Activated gamma-delta T cell (primary cell): ENCODE results near the gene ZBP1.

Experiments used
- DNase-seq: peaks from one replicate; lab custom pipeline; 2025; lab: John Stamatoyannopoulos, UW
- total RNA-seq, 2 donors: gene quantifications; one replicate each; lab custom pipeline; 2026; lab: John Stamatoyannopoulos, UW

Gene ZBP1
- 12.6 to 41.7 reads per million in 2 donors for total RNA-seq

GRCh38 chr20:57620274-57620990 is at the start of gene ZBP1:
ZBP1 (minus strand) TSS chr20:57620426; CDS start chr20:57620295, 131 bp downstream.
- no peak for DNase-seq

DNA sequence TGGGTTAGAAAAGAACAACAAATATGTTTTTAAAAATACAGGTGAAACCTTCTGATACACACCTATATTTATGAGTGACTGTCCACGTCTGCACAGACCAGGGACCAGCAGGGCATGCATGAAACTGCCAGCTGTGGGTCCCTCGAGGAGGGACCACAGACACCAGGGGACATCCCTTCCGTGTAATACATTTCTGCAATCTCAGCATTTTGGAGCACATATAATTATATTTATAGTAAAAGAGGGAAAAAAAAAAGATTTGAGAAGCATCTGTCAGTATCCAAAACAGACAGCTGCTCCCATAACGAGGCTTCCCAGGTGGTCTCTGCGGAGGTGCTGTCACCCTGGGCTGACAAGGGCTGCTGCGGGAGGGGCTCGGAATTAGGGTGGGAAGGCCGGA is 49.4 kb upstream of the ZBP1 start:
- DNase-seq = no peak

- DNase-seq = no peak
Observed at GRCh38 chr20:57667924-57668782, 47.9 kb upstream of the ZBP1 start.

DNA sequence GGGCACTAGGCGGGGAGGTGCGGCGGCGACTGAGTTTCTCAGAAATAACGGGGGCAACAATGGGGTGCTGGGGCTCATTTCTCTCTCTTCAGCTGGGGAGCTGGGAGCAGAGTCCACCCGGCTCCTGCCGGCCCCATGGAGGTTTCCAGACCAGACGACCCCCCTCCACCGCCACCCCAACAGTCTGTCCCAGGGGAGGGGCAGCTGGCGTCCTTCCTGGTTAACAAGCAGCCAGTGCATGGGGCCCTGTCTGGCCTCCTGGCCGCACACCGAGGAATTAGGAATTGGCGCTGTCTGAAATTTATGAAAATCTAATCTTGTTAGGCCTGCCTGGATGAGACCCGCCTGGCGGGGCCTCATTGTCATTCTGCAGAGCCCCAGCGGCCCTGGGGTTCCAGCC is 47.2 kb upstream of the ZBP1 start:
- no peak for DNase-seq

- DNase-seq = no peak
Observed at GRCh38 chr20:57666834-57667157, 46.6 kb upstream of the ZBP1 start.

- no peak for DNase-seq
Observed at GRCh38 chr20:57666106-57666833, 46.0 kb upstream of the ZBP1 start.

GRCh38 chr20:57665589-57665971 is 45.4 kb upstream of the ZBP1 start:
- no peak for DNase-seq

GRCh38 chr20:57664924-57665588 is 44.8 kb upstream of the ZBP1 start:
- DNase-seq = no peak

DNA sequence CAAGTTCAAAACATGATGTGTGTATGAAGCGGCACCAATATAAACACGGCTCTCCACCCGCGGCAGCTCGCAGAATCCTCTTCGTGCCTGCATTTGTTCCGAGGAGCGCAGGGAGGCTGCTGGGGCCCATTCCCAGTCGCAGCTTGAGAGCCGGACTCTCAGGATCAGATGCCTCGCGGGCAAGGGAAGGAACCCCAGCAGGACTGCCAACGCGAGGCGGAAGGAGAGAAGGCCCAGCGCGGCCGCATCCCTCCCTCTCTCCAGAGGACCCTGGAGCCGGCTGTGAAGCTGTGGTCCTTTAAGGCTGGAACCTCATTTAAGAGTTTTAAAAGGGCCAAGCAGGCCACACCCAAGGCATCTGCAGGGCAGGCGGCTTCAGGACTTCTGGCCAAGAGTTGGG is 44.2 kb upstream of the ZBP1 start:
- no peak for DNase-seq

- no peak for DNase-seq
Observed at GRCh38 chr20:57663681-57664451, 43.6 kb upstream of the ZBP1 start.

GRCh38 chr20:57663241-57663640 is 43.0 kb upstream of the ZBP1 start:
- DNase-seq = no peak

DNA sequence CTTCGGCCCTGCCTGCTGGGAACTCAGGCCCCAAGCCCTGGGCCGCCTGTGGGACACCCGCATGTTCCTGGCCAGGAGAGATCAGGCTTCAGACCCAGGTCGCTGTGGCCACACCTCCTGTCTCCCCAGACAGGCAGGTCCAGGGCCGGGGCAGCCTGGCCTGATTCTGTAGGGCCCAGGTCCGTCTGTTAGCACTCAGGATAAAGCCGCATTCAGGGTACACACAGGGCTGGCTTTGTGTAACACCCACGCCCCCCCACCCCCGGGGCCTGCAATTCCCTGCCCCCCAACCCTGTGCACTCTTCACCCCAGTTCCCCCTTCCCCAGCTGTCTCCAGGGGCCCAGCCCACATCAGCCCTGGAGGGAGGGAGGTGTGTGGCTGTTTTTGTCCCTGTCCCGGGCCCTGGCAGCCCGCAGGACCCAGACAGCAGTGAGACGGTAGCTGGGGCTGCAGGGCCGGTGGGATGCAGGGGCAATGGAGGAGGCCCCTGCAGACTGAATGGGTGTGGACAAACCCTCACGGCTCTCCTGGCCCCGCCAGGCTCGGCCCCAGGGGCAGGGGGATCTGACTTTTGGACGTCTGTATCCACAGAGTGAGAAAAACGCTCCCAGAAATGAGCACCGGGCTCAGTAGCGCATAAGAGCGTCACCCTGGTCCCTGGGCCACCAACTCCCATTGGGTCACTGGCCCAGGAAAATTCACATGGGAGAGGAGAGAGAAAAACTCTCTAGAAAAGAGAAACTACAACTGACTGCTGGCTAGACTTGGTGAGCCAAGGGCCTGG is 42.4 kb upstream of the ZBP1 start:
- no peak for DNase-seq

DNA sequence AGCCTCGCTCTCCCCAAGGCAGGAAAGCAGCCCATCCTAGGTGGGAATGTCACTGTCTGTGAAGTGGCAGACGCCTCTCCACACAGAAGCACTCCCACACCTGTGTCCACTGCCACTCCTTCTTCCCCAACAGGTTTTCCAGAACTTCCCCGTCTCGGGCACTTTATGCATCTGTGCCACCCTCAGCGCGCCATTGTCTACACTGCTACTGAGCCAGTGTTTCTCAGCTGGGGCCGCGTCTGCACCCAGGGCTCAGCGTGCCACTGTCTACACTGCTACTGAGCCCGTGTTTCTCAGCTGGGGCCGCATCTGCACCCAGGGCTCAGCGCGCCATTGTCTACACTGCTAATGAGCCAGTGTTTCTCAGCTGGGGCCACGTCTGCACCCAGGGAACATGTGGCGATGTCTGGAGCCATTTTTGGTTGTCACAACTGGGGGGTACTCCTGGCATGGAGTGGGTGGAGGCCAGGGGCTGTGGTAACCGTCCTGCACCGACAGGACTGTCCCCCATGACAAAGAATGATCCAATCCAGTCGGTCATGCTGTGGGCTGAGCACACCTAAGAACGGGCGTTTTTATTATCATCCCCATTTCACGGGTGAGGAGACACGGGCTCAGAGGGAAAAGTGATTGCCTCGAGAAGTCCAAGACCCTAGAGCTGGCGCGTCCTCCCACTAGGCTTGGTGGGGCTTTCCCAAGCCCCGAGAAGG is 41.7 kb upstream of the ZBP1 start:
- DNase-seq = no peak

- no peak for DNase-seq
Observed at GRCh38 chr20:57660922-57661745, 40.9 kb upstream of the ZBP1 start.

DNA sequence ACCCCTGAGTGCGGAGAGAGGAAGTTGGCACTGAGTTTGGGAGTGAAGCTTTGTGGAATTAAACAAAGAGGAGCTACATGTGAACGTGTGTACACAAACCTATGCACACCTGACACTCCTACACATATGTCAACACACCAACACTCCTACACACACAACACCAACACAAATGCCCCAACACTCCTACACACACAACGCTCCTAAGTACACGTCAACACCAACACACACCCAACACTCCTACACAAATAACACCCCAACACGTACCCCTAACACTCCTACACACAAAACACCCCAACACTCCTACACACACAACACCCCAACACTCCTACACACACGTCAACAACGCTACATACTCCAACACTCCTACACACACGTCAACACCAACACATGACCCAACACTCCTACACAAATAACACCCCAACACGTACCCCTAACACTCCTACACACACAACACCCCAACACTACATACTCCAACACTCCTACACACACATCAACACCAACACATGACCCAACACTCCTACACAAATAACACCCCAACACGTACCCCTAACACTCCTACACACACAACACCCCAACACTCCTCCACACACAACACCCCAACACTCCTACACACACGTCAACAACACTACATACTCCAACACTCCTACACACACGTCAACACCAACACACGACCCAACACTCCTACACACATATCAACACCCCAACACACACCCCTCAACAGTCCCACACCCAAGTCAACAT is 40.1 kb upstream of the ZBP1 start:
- no peak for DNase-seq

GRCh38 chr20:57659517-57660180 is 39.4 kb upstream of the ZBP1 start:
- no peak for DNase-seq

DNA sequence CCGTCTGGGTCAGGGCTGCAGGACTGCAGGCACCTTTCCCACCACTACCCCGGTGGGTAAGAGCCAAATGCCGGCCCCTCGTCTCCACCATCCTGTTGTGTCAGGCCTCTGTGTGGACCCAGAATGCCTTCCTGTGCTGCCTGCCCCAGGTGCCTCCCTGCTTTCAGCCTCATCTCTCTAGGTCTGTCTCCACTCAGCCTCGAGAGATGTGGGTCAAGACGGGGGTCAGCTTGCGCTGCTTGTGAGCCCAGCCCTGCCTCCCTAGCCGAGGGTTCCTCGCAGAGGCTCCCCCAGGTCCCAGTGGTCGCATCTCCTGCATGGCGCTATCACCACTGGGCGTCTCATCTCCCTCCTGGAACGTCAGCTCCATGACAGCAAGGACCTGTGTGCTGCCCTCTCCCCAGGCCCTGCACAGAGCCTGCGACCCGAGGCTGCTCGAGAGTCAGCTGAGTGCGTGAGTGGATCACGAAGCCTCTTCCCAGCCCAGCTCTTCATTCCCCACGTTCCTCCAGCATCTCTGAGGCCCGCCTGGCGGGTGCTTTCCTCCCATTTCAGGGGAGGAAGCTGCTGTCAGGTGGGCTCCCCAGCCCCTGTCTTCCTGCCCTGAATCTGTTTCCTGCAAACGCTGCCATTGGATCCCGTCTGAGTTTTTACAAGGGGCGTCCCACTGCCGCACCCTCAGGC is 38.7 kb upstream of the ZBP1 start:
- DNase-seq = no peak
